Heart left ventricle (tissue), 16 donors: ENCODE results near the gene MDK. TPM values are rescaled to one million over a fixed set of nuclear protein-coding genes. Genes with fewer than 3 reads are reported as not detected.

ENCODE experiments used
- ATAC-seq, 4 donors: fragments of 200-7000 bp; cut with Tn5 transposase; one replicate each; pipeline ENCODE4 v1.9.1; 2020 to 2022; ENCODE audit warnings: moderate library complexity in 4 of 4, mild to moderate bottlenecking in 3 of 4, moderate number of reproducible peaks in 1 of 4
- DNase-seq, 5 donors: peaks; one replicate each; pipeline ENCODE4 v3.0.0-alpha.2; 2020
- H3K27ac ChIP-seq, 12 donors: fragments of 200-600 bp; sonication (generic) in 4 of 12; one replicate each; pipeline versions ENCODE4 v1.5.0 to v1.8.0; 2016 to 2022; ENCODE audit warnings: mild to moderate bottlenecking in 2 of 12
- H3K27me3 ChIP-seq, 9 donors: fragments of 200-600 bp; sonication (generic) in 2 of 9; one replicate each; pipeline versions ENCODE4 v1.5.1 to v1.8.0; 2016 to 2022; ENCODE audit warnings: mild to moderate bottlenecking in 3 of 9
- H3K36me3 ChIP-seq, 9 donors: fragments of 200-600 bp; sonication (generic) in 2 of 9; one replicate each; pipeline versions ENCODE4 v1.5.0 to v1.8.0; 2018 to 2022; ENCODE audit warnings: mild to moderate bottlenecking in 2 of 9
- H3K4me1 ChIP-seq, 12 donors: fragments of 200-600 bp; sonication (generic) in 4 of 12; one replicate each; pipeline versions ENCODE4 v1.5.0 to v1.8.0; 2016 to 2022; ENCODE audit warnings: mild to moderate bottlenecking in 3 of 12
- H3K4me3 ChIP-seq, 12 donors: fragments of 200-600 bp; sonication (generic) in 4 of 12; one replicate each; pipeline versions ENCODE4 v1.5.0 to v1.8.0; 2017 to 2022; ENCODE audit warnings: mild to moderate bottlenecking in 9 of 12, moderate library complexity in 4 of 12
- H3K9me3 ChIP-seq, 12 donors: fragments of 200-600 bp; sonication (generic) in 4 of 12; one replicate each; pipeline versions ENCODE4 v1.5.0 to v1.8.0; 2016 to 2022; ENCODE audit warnings: mild to moderate bottlenecking in 1 of 12
- CTCF ChIP-seq, 12 donors: fragments of 200-600 bp; sonication (generic) in 4 of 12; IDR thresholded peaks; one replicate each; pipeline versions ENCODE4 v1.5.0 to v1.8.0; 2018 to 2022; ENCODE audit warnings: antibody characterized with exemption in 12 of 12, mild to moderate bottlenecking in 5 of 12
- POLR2A ChIP-seq, 2 donors: fragments of 450-650 bp; IDR thresholded peaks; one replicate each; pipeline ENCODE4 v1.6.1; 2017; ENCODE audit warnings: antibody characterized with exemption in 2 of 2, mild to moderate bottlenecking in 2 of 2, moderate library complexity in 2 of 2
- WGBS, 4 donors: extraction: QIAGEN DNeasy Blood & Tissue Kit in 2 of 4; methylation state at CpG; one replicate each; pipeline versions ENCODE4 v1.1.5 to v1.1.7; 2013 to 2018; 5-methylcytosine and 5-hydroxymethylcytosine counted together
- intact Hi-C, 10 donors: fragments of 100-400 bp; cut with DNase I; formaldehyde crosslinking; loops; one replicate each; pipeline versions ENCODE4 v1.11.1 to v1.14.2; 2022
- polyA plus RNA-seq, 2 donors: library from polyadenylated mRNA; stranded (reverse); fragments of 200-250 nt; gene quantifications; one replicate each; pipeline ENCODE4 v1.2.3, GENCODE V29; 2013
- total RNA-seq, 9 donors: library from RNA; depleted of rRNA in 2 of 9; stranded (reverse); fragments of >200 nt in 2 of 9; fragmentation: NEBNext Ultra II Directional in 3 of 9; extraction: Animal tissue kit (Norgen Biotek cat#: 25700) in 3 of 9; gene quantifications; one replicate each; pipeline versions ENCODE4 v1.1.0 to v1.2.4, GENCODE V29; 2016 to 2023
- donor health status: ischemic (EF 13 %, LVEDD 7.1; RV severe dilation, severe dysfunction).
- donor health status: healthy with polysubstance abuse.
- donor health status: DM: no; HTN: yes; CAD: no.
- donor health status: DM: no; HTN: no; CAD: no.
- donor health status: ischemic (EF 25% LVEDD 6.9; RV normal size, moderate dysfunction).
- donor health status: ischemic (EF 25% LVEDD 5.7; RV mildly dilated, moderate dysfunction).
- donor health status: healthy.
- donor health status: DM: yes; HTN: yes; CAD: no.
- donor health status: ischemic (EF 35%, LVEDD 5.7; RV mildly dilated, moderate dysfunction).
- donor health status: nonischemic (EF 11% LVEDD 7.7; RV severe dilation, severe dysfunction).
- donor health status: DM: yes; HTN: yes; CAD: no.
- donor health status: PGD.
- donor health status: ischemic (EF 29% LVEDD 5.4; RV normal size, mild dysfunction).
- donor health status: nonischemic (EF 23%, LVEDD 6.1; RV moderate dilation, normal function).

The MDK gene
- total and polyA plus RNA-seq, 11 donors, result 1.9 to 26.5 (median 5.4) TPM

- TF ChIP-seq CTCF (IDR thresholded peaks at IDR 0.05), result no peak
- no peak for TF ChIP-seq POLR2A (IDR thresholded peaks at IDR 0.05)
- WGBS, 4 donors, result 72 to 94% (median 84%) methylated on average over 9 of the region's 9 CpGs
- no peak overlapping the region for H3K4me3 ChIP-seq
- no peaks in the 10 kb centered on the region for H3K9me3 ChIP-seq
- no peak for DNase-seq
- no peaks in the 10 kb centered on the region for H3K4me1 ChIP-seq
- no peak overlapping the region for H3K27ac ChIP-seq
- H3K36me3 ChIP-seq, result peaks cover 0 to 78% (median 72%) of the 10 kb centered on the region in 9 donors
- no peak for ATAC-seq
- intact Hi-C loops, result no loop called here
- no peaks in the 10 kb centered on the region for H3K27me3 ChIP-seq
Observed at GRCh38 chr11:46413760-46414465, 32.4 kb downstream of the MDK start.

GRCh38 chr11:46414466-46414796 is 33.0 kb downstream of the MDK start:
- H3K9me3 ChIP-seq, result no peaks in the 10 kb centered on the region
- H3K36me3 ChIP-seq, result peaks cover 0 to 73% (median 66%) of the 10 kb centered on the region in 9 donors
- H3K27me3 ChIP-seq, result no peaks in the 10 kb centered on the region
- intact Hi-C loops, result no loop called here
- H3K27ac ChIP-seq, result no peak overlapping the region
- H3K4me3 ChIP-seq, result no peak overlapping the region
- WGBS, 4 donors, result 64 to 87% (median 82%) methylated on average over 5 of the region's 5 CpGs
- DNase-seq, result no peak
- no peaks in the 10 kb centered on the region for H3K4me1 ChIP-seq
- ATAC-seq, result peak in 1 of 4 donors; percentile 18
- TF ChIP-seq POLR2A (IDR thresholded peaks at IDR 0.05), result no peak
- no peak for TF ChIP-seq CTCF (IDR thresholded peaks at IDR 0.05)

- Histone ChIP-seq H3K4me1 (no peaks in the 10 kb centered on the region), H3K4me3 (no peak overlapping the region), H3K27me3 (no peaks in the 10 kb centered on the region), H3K9me3 (no peaks in the 10 kb centered on the region), H3K36me3 (peaks cover 0 to 68% (median 62%) of the 10 kb centered on the region in 9 donors), H3K27ac (no peak overlapping the region)
- intact Hi-C loops, result no loop called here
- ATAC-seq (no peak), DNase-seq (no peak)
- TF ChIP-seq POLR2A (IDR thresholded peaks at IDR 0.05) (no peak), CTCF (IDR thresholded peaks at IDR 0.05) (no peak)
- WGBS, 4 donors, result 53 to 63% (median 57%) methylated on average over 3 of the region's 3 CpGs
Observed at GRCh38 chr11:46414879-46415278, 33.4 kb downstream of the MDK start.

- TF ChIP-seq CTCF (IDR thresholded peaks at IDR 0.05) (no peak), POLR2A (IDR thresholded peaks at IDR 0.05) (no peak)
- Histone ChIP-seq H3K27me3 (no peaks in the 10 kb centered on the region), H3K9me3 (no peaks in the 10 kb centered on the region), H3K36me3 (peaks cover 0 to 79% (median 60%) of the 10 kb centered on the region in 9 donors), H3K27ac (no peak overlapping the region), H3K4me1 (peaks cover 0 to 7% (median 0%) of the 10 kb centered on the region in 12 donors), H3K4me3 (no peak overlapping the region)
- DNase-seq (no peak), ATAC-seq (no peak)
- 86 to 90% (median 88%) methylated on average over 7 of the region's 7 CpGs for WGBS, 4 donors
- intact Hi-C loops, result no loop called here
Observed at GRCh38 chr11:46417711-46418110, 36.2 kb downstream of the MDK start.
